ES-I3 (cell line): Measurements from ENCODE around the gene MFRP.

ENCODE experiments used
- H3K36me3 ChIP-seq: 2 replicates; pipeline ENCODE4 v1.6.1; 2013; ENCODE audit warnings: mild to moderate bottlenecking, low read length, control low read depth, moderate library complexity; ENCODE audit not compliant: insufficient read depth
- H3K4me1 ChIP-seq: 2 replicates; pipeline ENCODE4 v1.6.1; 2013; ENCODE audit warnings: mild to moderate bottlenecking, control low read depth, low read length; ENCODE audit not compliant: insufficient read depth
- H3K9ac ChIP-seq: 2 replicates; pipeline ENCODE4 v1.6.1; 2013; ENCODE audit warnings: low read depth, mild to moderate bottlenecking, low read length, moderate library complexity
- H3K9me3 ChIP-seq: 2 replicates; pipeline ENCODE4 v1.6.1; 2013; ENCODE audit warnings: mild to moderate bottlenecking, low read length, moderate library complexity; ENCODE audit not compliant: control insufficient read depth, insufficient read depth

The MFRP gene

DNA sequence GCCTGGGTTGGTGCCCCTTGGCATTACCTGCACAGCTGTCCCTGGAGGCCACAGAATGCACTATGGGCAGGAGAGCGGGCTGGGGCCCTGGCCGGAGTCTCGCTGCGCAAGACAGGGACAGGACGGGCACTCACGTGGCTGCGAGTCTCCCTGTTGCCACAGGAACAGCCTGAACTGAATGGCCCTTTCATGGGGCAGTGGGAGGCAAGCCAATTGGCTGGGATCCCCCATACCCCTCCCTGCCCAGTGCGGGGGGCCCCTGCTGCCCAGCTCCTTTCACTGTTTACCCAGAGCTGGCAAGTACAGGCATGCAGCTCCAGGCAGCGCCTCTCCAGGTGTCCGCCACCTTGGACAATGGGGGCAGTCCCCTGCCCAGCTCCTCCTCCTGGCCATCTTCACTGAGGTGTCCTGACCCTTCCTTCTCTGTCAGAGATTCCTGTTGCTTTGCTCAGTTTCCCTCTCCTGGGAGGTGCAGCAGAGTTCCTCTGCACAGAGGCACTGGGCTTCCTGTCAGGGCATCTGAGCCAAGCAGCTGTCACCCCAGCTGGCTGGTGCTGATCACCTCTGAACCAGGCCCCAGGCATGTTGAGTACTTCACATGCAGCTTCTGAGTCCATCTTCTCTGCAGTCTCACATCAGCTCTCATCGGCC, 29.8 kb upstream of the MFRP start:
- no peaks in the 10 kb centered on the region for H3K36me3 ChIP-seq
- no peaks in the 10 kb centered on the region for H3K9me3 ChIP-seq
- no peak overlapping the region for H3K9ac ChIP-seq
- H3K4me1 ChIP-seq, result peaks cover 41% of the 10 kb centered on the region

DNA sequence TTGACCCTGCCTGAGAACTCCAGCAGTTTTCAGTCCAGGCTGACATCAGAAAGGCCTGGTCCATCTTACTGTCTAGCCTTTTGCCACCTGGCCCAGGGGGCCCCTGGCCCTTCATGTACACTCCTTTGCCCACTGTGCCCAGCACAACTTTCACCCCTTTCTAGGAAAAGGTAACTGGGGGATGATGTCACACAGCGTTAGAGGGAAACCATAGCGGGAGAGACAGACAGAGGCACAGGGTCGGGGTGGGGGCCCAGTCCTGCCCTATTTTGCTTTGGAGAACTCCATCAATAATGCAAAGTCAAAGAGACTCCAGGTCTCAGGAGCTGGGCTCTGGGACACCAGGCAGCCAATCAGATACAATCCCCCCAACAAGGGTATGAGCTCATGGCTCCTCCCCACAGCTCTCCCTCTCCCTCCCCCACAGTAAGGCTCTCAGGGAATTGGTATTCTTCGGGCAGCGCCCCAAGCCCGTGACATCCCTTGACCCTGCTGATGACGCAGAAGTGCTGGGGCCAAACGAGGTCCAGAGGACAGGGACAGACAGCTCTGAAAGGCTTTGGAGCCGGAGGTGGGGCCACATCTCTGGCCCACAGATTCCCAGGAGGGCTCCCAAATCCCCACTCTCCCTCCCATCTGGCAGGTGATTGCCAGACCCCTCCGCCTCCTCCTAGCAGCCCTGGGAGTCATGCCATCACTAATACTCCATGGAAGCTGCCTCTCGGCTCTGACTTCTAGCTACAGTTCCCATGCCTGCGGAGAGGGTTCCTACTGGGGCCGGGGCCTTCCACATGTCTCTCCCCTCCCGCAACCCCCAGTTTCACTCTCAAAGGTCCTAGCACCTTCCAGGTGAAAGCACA, 29.1 kb upstream of the MFRP start:
- H3K9ac ChIP-seq, result no peak overlapping the region
- no peaks in the 10 kb centered on the region for H3K36me3 ChIP-seq
- H3K9me3 ChIP-seq, result no peaks in the 10 kb centered on the region
- peaks cover 45% of the 10 kb centered on the region for H3K4me1 ChIP-seq

DNA sequence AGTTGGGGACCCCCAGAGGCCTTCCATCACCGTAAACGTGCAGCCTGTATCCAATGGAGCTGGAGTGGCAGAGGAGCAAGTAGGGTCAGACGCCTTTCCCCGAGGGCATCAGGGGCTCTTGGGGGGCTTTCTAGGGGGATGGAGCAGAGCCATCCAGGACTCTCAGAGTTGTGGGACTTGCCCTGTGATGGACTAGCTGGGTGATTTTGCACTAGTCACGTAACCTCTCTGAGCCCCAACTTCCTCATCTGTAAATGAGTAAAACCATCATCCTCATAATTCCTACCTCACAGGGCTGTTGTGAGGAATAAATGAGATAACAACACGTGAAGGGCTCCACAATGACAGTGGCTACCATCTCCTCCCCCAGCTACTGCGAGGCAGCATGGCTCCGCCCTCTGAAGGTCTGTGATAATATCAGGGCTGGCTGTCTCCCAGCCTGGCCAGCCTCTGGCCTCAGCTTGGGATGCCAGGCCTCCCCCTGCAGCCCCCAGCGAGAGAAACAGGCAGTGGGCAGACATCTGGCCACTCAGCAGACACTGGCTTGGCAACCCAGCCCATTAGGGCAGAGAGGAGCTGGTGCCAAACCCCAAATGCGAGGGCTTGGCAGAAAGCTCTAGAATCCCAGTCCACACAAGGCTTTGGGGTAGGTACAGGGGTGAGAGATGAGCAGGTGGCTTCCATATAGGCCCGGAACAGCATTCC, 28.3 kb upstream of the MFRP start:
- H3K36me3 ChIP-seq, result no peaks in the 10 kb centered on the region
- peaks cover 47% of the 10 kb centered on the region for H3K4me1 ChIP-seq
- H3K9me3 ChIP-seq, result no peaks in the 10 kb centered on the region
- H3K9ac ChIP-seq, result no peak overlapping the region

DNA sequence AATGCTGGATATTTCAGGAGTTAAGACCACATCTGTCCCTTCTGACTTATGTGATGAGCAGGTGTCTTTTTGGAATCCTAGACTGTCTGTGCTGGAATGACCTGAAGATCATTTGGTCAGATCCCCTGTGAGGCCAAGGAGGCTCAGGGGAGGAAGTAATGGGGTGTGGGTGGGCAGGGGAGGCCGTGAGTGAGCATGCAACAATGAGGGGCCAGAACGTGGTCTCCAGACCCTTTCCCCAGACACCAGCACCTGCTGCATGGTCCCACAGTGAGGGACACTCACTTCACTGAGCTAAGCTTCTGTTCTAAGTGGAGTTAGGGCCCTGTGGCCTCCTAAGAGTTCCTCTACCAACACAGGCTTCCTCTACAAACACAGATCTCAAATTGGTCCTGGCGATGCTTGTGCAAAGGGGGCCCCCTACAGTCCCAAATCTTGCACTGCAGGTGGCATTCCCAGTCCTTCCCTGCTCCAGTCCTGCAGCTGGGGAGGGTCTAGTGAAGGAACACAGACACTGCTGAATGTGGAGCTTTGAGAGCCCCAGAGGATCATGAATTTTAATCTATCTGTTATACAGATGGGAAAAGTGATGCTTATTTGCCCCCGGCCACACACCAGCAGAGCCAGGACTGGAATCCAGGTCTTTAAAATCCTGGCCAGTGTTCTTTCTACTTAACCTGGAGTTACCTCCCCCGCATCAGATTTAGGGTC, 27.6 kb upstream of the MFRP start:
- no peaks in the 10 kb centered on the region for H3K36me3 ChIP-seq
- no peaks in the 10 kb centered on the region for H3K9me3 ChIP-seq
- peaks cover 47% of the 10 kb centered on the region for H3K4me1 ChIP-seq
- no peak overlapping the region for H3K9ac ChIP-seq

GRCh38 chr11:119373059-119373920, 26.8 kb upstream of the MFRP start:
- no peaks in the 10 kb centered on the region for H3K36me3 ChIP-seq
- H3K4me1 ChIP-seq, result peaks cover 42% of the 10 kb centered on the region
- H3K9me3 ChIP-seq, result no peaks in the 10 kb centered on the region
- H3K9ac ChIP-seq, result no peak overlapping the region

DNA sequence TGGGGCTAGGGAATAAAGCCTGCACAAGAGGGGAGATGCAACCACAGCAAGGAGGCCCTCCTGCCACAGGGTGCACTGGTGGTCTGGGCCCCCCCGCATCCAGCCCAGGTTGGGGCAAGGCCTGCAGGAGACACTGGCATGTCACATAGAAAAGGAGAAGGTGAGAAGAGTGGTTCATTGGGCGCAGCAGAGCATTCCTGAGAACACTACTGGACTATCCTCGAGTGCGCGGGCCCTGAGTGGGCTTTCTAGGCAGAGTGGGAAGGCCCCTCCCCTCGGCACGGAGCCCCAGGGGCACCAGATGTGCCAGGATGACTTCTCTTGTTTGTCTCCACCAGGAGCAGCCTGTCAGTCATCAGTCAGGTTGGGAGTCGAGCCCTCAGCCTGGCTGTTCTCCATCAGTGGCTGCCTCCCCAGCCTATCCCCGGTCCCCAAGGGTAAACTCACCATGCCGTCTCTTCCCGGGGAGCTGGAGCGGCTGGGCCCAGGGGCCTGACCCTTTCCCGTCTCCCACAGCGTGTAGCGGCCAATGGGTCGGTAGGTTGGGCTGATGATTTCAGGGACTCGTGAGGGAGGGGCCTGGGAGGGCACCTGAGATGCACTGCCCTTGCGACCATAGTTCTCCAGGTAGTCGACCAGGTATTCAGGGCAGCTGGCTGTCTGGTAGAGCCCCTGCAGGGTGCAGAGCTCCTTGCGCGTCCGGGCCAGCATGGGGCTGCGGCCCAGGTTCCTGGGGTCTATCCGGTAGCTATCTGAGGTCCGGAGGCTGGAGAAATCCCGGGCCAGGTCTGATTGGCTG, 26.0 kb upstream of the MFRP start:
- Histone ChIP-seq H3K36me3 (no peaks in the 10 kb centered on the region), H3K9ac (no peak overlapping the region), H3K9me3 (no peaks in the 10 kb centered on the region), H3K4me1 (peaks cover 38% of the 10 kb centered on the region)

GRCh38 chr11:119371778-119372182, 25.3 kb upstream of the MFRP start:
- Histone ChIP-seq H3K9me3 (no peaks in the 10 kb centered on the region), H3K36me3 (no peaks in the 10 kb centered on the region), H3K4me1 (peaks cover 37% of the 10 kb centered on the region), H3K9ac (no peak overlapping the region)

DNA sequence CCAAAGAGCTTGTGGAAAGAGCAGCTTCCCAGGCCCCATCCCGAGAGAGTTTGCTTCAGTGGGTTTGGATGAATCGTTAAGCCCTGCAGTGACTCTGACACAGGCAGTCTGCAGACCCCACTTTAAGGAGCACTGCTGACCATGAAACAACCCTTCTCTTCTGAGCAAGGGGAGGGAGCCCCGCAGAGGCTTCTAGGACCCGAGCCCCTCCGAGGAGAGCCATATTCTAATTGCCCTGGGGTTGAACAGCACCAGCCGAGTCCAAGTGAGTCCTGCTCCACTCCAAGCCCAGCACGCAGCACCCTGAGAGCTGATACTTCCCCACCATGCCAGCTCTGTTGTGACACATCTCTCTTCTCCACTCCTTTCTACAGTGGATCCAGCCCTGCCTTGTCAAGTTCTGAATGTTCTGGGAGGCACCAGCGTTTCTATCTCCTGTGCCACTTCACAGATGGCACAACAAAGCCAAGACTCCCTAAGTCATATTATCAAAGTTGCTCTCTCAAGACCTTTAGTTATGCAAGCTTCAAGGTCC, 24.6 kb upstream of the MFRP start:
- Histone ChIP-seq H3K4me1 (peaks cover 31% of the 10 kb centered on the region), H3K36me3 (no peaks in the 10 kb centered on the region), H3K9me3 (no peaks in the 10 kb centered on the region), H3K9ac (no peak overlapping the region)

DNA sequence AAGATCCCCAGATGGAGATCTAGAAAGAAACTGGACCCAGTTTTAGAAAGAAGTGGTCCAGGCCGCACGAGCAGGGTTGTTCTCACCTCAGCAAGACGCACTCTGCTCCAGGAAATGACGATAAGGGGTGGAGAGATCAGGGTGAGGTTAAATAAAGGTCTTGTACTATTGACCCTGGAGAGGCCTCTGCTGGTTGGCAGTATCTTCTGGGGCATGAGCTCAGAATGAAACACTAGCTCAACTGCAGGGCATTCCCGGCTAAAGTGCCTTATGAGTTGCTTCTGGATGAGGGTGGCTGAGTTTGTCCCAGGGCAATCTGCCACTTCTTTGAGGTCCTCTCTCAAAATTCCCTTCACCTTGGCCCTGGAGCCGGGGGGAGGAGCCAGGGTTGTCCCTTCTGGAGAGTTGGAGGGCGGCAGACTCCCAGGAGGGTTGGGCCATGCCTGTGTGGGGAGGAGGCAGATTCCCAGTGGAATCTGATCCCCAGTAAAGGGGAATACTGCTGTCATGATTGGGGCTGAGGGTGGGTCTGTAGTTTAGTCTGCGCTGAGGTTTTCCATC, 24.1 kb upstream of the MFRP start:
- Histone ChIP-seq H3K4me1 (peaks cover 25% of the 10 kb centered on the region; the same call in 1 of the 2 replicates), H3K36me3 (no peaks in the 10 kb centered on the region), H3K9ac (no peak overlapping the region), H3K9me3 (no peaks in the 10 kb centered on the region)

- no peaks in the 10 kb centered on the region for H3K36me3 ChIP-seq
- no peak overlapping the region for H3K9ac ChIP-seq
- H3K9me3 ChIP-seq, result no peaks in the 10 kb centered on the region
- H3K4me1 ChIP-seq, result peaks cover 23% of the 10 kb centered on the region
Observed at GRCh38 chr11:119369132-119369925, 22.8 kb upstream of the MFRP start.

GRCh38 chr11:119368121-119369034, 21.9 kb upstream of the MFRP start:
- Histone ChIP-seq H3K9ac (no peak overlapping the region), H3K9me3 (no peaks in the 10 kb centered on the region), H3K4me1 (peaks cover 22% of the 10 kb centered on the region), H3K36me3 (no peaks in the 10 kb centered on the region)
